Neural cell (in vitro differentiated cells): ENCODE data around the gene H6PD.

ENCODE experiments used
- CTCF ChIP-seq: fragments of 450-650 bp; IDR thresholded peaks from 2 replicates; pipeline ENCODE4 v1.5.1; 2014; ENCODE audit warnings: antibody characterized with exemption, mild to moderate bottlenecking, moderate library complexity; ENCODE audit not compliant: poor library complexity, severe bottlenecking
- EP300 ChIP-seq: fragments of 450-650 bp; conservative IDR thresholded peaks from 2 replicates; pipeline ENCODE4 v1.6.1; 2014; ENCODE audit warnings: antibody characterized with exemption, mild to moderate bottlenecking, moderate library complexity; ENCODE audit not compliant: poor library complexity, severe bottlenecking
- POLR2AphosphoS5 ChIP-seq: IDR thresholded peaks from 2 replicates; pipeline ENCODE4 v1.6.1; 2012
- REST ChIP-seq: IDR thresholded peaks from 2 replicates; pipeline ENCODE4 v1.6.1; 2012; ENCODE audit warnings: borderline replicate concordance
- TAF1 ChIP-seq: IDR thresholded peaks from 2 replicates; pipeline ENCODE4 v1.6.1; 2012; ENCODE audit warnings: low read depth

- TF ChIP-seq CTCF (no peak), EP300 (no peak), REST (no peak), POLR2AphosphoS5 (no peak), TAF1 (no peak)
Observed at GRCh38 chr1:9243066-9243739, 8.6 kb downstream of the H6PD start.
